Neural cell (in vitro differentiated cells): Measurements from ENCODE around the gene DCAF15.

Experiments used
- EP300 ChIP-seq: fragments of 450-650 bp; conservative IDR thresholded peaks from 2 replicates; pipeline ENCODE4 v1.6.1; 2014; ENCODE audit warnings: antibody characterized with exemption, mild to moderate bottlenecking, moderate library complexity; ENCODE audit not compliant: poor library complexity, severe bottlenecking
- EZH2 ChIP-seq: fragments of 200-600, 300-800 bp; shearing (Covaris generic), sonication (generic); IDR thresholded peaks from 2 replicates; pipeline ENCODE4 v1.6.1; 2014; ENCODE audit warnings: antibody characterized with exemption, low read length, borderline replicate concordance, mild to moderate bottlenecking; ENCODE audit not compliant: insufficient read depth, poor library complexity, severe bottlenecking
- POLR2AphosphoS5 ChIP-seq: IDR thresholded peaks from 2 replicates; pipeline ENCODE4 v1.6.1; 2012
- SMC3 ChIP-seq: fragments of 450-650 bp; conservative IDR thresholded peaks from 2 replicates; pipeline ENCODE4 v1.6.1; 2014; ENCODE audit warnings: antibody characterized with exemption, mild to moderate bottlenecking, moderate library complexity; ENCODE audit not compliant: poor library complexity
- TAF1 ChIP-seq: IDR thresholded peaks from 2 replicates; pipeline ENCODE4 v1.6.1; 2012; ENCODE audit warnings: low read depth
- TF ChIP-seq, protein P1 (sequence below): fragments of 450-650 bp; IDR thresholded peaks from 2 replicates; pipeline ENCODE4 v1.5.1; 2014; ENCODE audit warnings: antibody characterized with exemption, mild to moderate bottlenecking, moderate library complexity; ENCODE audit not compliant: poor library complexity, severe bottlenecking

DNA sequence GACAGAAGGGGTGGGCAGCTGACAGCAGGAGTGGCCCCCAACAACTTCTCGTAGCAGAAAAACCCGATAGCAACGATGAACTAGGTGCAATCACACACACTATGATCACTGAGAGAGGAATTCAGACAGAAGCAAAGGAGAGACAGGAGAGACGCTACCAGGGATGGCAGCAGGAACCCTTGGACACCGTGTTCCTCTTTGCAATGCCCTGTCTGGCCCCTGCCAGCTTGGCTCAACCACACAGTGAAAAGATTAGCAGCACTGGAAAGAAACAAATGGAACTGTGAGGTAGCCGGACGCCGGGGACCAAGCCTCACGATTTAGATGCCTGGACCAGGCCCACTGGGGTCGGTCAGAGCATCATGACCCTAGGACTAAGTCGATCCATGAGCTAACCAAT is 23.6 kb downstream of the DCAF15 start:
- TF ChIP-seq, protein P1, sequence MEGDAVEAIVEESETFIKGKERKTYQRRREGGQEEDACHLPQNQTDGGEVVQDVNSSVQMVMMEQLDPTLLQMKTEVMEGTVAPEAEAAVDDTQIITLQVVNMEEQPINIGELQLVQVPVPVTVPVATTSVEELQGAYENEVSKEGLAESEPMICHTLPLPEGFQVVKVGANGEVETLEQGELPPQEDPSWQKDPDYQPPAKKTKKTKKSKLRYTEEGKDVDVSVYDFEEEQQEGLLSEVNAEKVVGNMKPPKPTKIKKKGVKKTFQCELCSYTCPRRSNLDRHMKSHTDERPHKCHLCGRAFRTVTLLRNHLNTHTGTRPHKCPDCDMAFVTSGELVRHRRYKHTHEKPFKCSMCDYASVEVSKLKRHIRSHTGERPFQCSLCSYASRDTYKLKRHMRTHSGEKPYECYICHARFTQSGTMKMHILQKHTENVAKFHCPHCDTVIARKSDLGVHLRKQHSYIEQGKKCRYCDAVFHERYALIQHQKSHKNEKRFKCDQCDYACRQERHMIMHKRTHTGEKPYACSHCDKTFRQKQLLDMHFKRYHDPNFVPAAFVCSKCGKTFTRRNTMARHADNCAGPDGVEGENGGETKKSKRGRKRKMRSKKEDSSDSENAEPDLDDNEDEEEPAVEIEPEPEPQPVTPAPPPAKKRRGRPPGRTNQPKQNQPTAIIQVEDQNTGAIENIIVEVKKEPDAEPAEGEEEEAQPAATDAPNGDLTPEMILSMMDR = no peak
- TF ChIP-seq POLR2AphosphoS5 (no peak), EP300 (no peak), EZH2 (no peak), TAF1 (no peak), SMC3 (no peak)
